H9 (cell line): ENCODE measurements around the gene EID2. TPM values are rescaled to one million over a fixed set of nuclear protein-coding genes. Genes with fewer than 3 reads are reported as not detected.
A peak's percentile ranks its signal among the peaks of the same experiment; 100 is the strongest.

Experiments used
- DNase-seq: peaks from one replicate; pipeline ENCODE4 v3.0.0-alpha.2; 2017
- H2AFZ ChIP-seq: one replicate; pipeline ENCODE4 v1.6.1; 2013; ENCODE audit warnings: mild to moderate bottlenecking, low read length, control low read depth, moderate library complexity
- H2AK5ac ChIP-seq: 2 replicates; pipeline ENCODE4 v1.6.1; 2013; ENCODE audit warnings: low read length, control low read depth, mixed read lengths; ENCODE audit not compliant: insufficient read length
- H2BK120ac ChIP-seq: one replicate; pipeline ENCODE4 v1.6.1; 2013; ENCODE audit warnings: low read depth, mild to moderate bottlenecking, low read length, control low read depth, inconsistent platforms; ENCODE audit not compliant: poor library complexity, severe bottlenecking
- H2BK12ac ChIP-seq: 2 replicates; pipeline ENCODE4 v1.6.1; 2013; ENCODE audit warnings: low read length, control low read depth, mixed read lengths, low read depth; ENCODE audit not compliant: insufficient read length
- H2BK15ac ChIP-seq: 2 replicates; pipeline ENCODE4 v1.6.1; 2013; ENCODE audit warnings: low read depth, low read length, control low read depth
- H2BK20ac ChIP-seq: one replicate; pipeline ENCODE4 v1.6.1; 2013; ENCODE audit warnings: low read depth, mild to moderate bottlenecking, low read length, control low read depth, inconsistent platforms; ENCODE audit not compliant: poor library complexity, severe bottlenecking
- H2BK5ac ChIP-seq: 2 replicates; pipeline ENCODE4 v1.6.1; 2013; ENCODE audit warnings: low read length, control low read depth, mixed read lengths; ENCODE audit not compliant: insufficient read length
- H3K14ac ChIP-seq: 2 replicates; pipeline ENCODE4 v1.6.1; 2013; ENCODE audit warnings: low read length, control low read depth; ENCODE audit not compliant: insufficient read depth
- H3K18ac ChIP-seq: 2 replicates; pipeline ENCODE4 v1.6.1; 2013; ENCODE audit warnings: low read depth, mild to moderate bottlenecking, mixed read lengths, low read length, control low read depth; ENCODE audit not compliant: insufficient read length
- H3K23ac ChIP-seq: 2 replicates; pipeline ENCODE4 v1.6.1; 2013; ENCODE audit warnings: low read length, control low read depth, mixed read lengths, low read depth; ENCODE audit not compliant: insufficient read length
- H3K23me2 ChIP-seq: 2 replicates; pipeline ENCODE4 v1.6.1; 2013; ENCODE audit warnings: low read depth, mild to moderate bottlenecking, mixed read lengths, low read length, control low read depth; ENCODE audit not compliant: insufficient read length, poor library complexity, severe bottlenecking
- H3K27ac ChIP-seq: 2 replicates; pipeline ENCODE4 v1.5.1; 2013; ENCODE audit warnings: low read length, control low read depth, mixed read lengths, low read depth; ENCODE audit not compliant: insufficient read length
- H3K27me3 ChIP-seq: 2 replicates; pipeline ENCODE4 v1.6.1; 2013; ENCODE audit warnings: low read length, control low read depth, inconsistent platforms; ENCODE audit not compliant: insufficient read depth
- H3K4ac ChIP-seq: 2 replicates; pipeline ENCODE4 v1.6.1; 2013; ENCODE audit warnings: low read depth, mild to moderate bottlenecking, control low read depth, inconsistent platforms, low read length, moderate library complexity
- H3K4me1 ChIP-seq: 2 replicates; pipeline ENCODE4 v1.6.1; 2013; ENCODE audit warnings: low read length, control low read depth, inconsistent platforms; ENCODE audit not compliant: insufficient read depth
- H3K4me2 ChIP-seq: 2 replicates; pipeline ENCODE4 v1.6.1; 2013; ENCODE audit warnings: low read length, control low read depth, mixed read lengths; ENCODE audit not compliant: insufficient read length, insufficient read depth
- H3K56ac ChIP-seq: 2 replicates; pipeline ENCODE4 v1.6.1; 2013; ENCODE audit warnings: low read depth, mild to moderate bottlenecking, mixed read lengths, low read length, control low read depth; ENCODE audit not compliant: insufficient read length
- H3K79me1 ChIP-seq: 2 replicates; pipeline ENCODE4 v1.6.1; 2013; ENCODE audit warnings: low read depth, mild to moderate bottlenecking, moderate library complexity, low read length, control low read depth, inconsistent platforms; ENCODE audit not compliant: insufficient read depth, poor library complexity, severe bottlenecking
- H3K79me2 ChIP-seq: 2 replicates; pipeline ENCODE4 v1.6.1; 2013; ENCODE audit warnings: low read length, control low read depth, inconsistent platforms; ENCODE audit not compliant: insufficient read depth
- H3K9ac ChIP-seq: 2 replicates; pipeline ENCODE4 v1.6.1; 2013; ENCODE audit warnings: low read length, control low read depth, mixed read lengths; ENCODE audit not compliant: insufficient read length; ENCODE audit errors: extremely low read depth
- H3K9me3 ChIP-seq: one replicate; pipeline ENCODE4 v1.6.1; 2013; ENCODE audit warnings: low read depth, low read length, inconsistent platforms; ENCODE audit not compliant: control insufficient read depth
- H3T11ph ChIP-seq: one replicate; pipeline ENCODE4 v1.6.1; 2013; ENCODE audit warnings: mild to moderate bottlenecking, low read length, control low read depth, inconsistent platforms
- H4K20me1 ChIP-seq: one replicate; pipeline ENCODE4 v1.6.1; 2013; ENCODE audit not compliant: control insufficient read depth, insufficient read length, insufficient read depth
- H4K5ac ChIP-seq: 2 replicates; pipeline ENCODE4 v1.6.1; 2013; ENCODE audit warnings: low read depth, mild to moderate bottlenecking, mixed read lengths, low read length, control low read depth; ENCODE audit not compliant: insufficient read length
- H4K8ac ChIP-seq: replicated peaks from 2 replicates; pipeline ENCODE4 v1.6.1; 2013; ENCODE audit warnings: low read length, control low read depth, mixed read lengths, low read depth; ENCODE audit not compliant: insufficient read length
- H4K91ac ChIP-seq: 2 replicates; pipeline ENCODE4 v1.6.1; 2013; ENCODE audit warnings: low read depth, mild to moderate bottlenecking, moderate library complexity, mixed read lengths, low read length, control low read depth; ENCODE audit not compliant: insufficient read length
- H3K27ac Mint-ChIP-seq, 3 experiments: 2 replicates in 2 of 3; 3 replicates in 1 of 3; pipeline ENCODE4 v1.8.0; 2020 to 2021; ENCODE audit warnings: mixed read lengths in 3 of 3, mild to moderate bottlenecking in 1 of 3, moderate library complexity in 1 of 3
- H3K27me3 Mint-ChIP-seq: 2 replicates; pipeline ENCODE4 v1.8.0; 2021; ENCODE audit warnings: low read depth, mild to moderate bottlenecking, moderate library complexity, mixed read lengths
- H3K36me3 Mint-ChIP-seq, 3 experiments: 2 replicates in 2 of 3; 3 replicates in 1 of 3; pipeline ENCODE4 v1.8.0; 2020 to 2021; ENCODE audit warnings: low read depth in 3 of 3, mixed read lengths in 3 of 3; ENCODE audit not compliant: insufficient read depth in 1 of 3
- H3K4me1 Mint-ChIP-seq, 2 experiments: 2 replicates each; pipeline ENCODE4 v1.8.0; 2020; ENCODE audit warnings: mixed read lengths in 2 of 2
- H3K4me3 Mint-ChIP-seq, 2 experiments: 2 replicates in 1 of 2; 3 replicates in 1 of 2; pipeline ENCODE4 v1.8.0; 2020 to 2021; ENCODE audit warnings: mild to moderate bottlenecking in 2 of 2, mixed read lengths in 2 of 2, moderate library complexity in 1 of 2
- H3K9me3 Mint-ChIP-seq, 2 experiments: 2 replicates in 1 of 2; 3 replicates in 1 of 2; pipeline ENCODE4 v1.8.0; 2020; ENCODE audit warnings: mild to moderate bottlenecking in 2 of 2, mixed read lengths in 2 of 2, moderate library complexity in 1 of 2
- WGBS: extraction: QIAGEN DNeasy Blood & Tissue Kit; methylation state at CpG from one replicate; pipeline ENCODE4 v1.1.7; 2013; ENCODE audit warnings: missing lambda C conversion rate, low lambda C conversion rate, mixed read lengths; ENCODE audit not compliant: insufficient read length; ENCODE audit errors: extremely low coverage; 5-methylcytosine and 5-hydroxymethylcytosine counted together
- total RNA-seq: library from RNA; stranded (reverse); gene quantifications from 2 replicates; pipeline ENCODE4 v1.2.1, GENCODE V29; 2021
- TF ChIP-seq, protein P1 (sequence below): fragments of 200-600 bp; sonication (generic); conservative IDR thresholded peaks from 3 replicates; pipeline ENCODE4 v1.8.0; 2021; ENCODE audit warnings: antibody characterized with exemption, mild to moderate bottlenecking

EID2 gene
- total RNA-seq, 1 experiment from 2014 or later: 18.8 TPM

DNA sequence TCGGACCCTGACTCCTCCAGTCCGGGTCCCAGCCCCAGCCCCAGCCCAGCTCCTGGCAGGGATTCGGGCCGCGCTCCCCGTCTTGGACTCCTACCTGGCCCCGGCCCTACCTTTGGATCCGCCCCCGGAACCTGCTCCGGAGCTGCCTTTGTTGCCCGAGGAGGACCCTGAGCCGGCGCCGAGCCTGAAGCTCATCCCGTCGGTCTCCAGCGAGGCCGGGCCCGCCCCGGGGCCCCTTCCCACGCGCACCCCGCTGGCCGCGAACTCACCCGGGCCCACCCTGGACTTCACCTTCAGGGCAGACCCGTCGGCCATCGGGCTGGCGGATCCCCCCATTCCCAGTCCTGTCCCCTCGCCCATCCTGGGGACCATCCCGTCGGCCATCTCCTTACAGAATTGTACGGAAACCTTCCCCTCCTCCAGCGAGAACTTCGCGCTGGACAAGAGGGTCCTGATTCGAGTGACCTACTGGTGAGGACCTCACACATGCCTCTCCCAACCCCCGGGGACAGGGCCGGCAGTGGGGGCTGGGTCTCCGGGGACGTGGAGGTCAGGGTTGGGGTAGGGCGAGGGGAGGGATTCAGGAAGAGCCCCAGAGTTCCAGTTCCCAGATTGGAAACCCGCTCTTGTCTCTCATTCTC, 24.3 kb downstream of the EID2 start:
- peak overlapping the region; percentile 47 for H3K14ac ChIP-seq
- no peak overlapping the region for H4K8ac ChIP-seq
- no peaks in the 10 kb centered on the region; the same call in 1 of the 2 replicates for H3K79me2 ChIP-seq
- H2BK5ac ChIP-seq: no peak overlapping the region
- H3K27me3 ChIP-seq: no peaks in the 10 kb centered on the region
- Mint-ChIP-seq H3K36me3 (peaks cover 9 to 17% (median 16%) of the 10 kb centered on the region in 3 experiments; a peak in 6 of 7 replicates), H3K27me3 (peaks cover 48% of the 10 kb centered on the region), H3K9me3 (no peaks in the 10 kb centered on the region; a peak in 1 of 5 replicates), H3K4me3 (peak overlapping the region; percentile 88 to 90), H3K4me1 (peaks cover 26 to 27% of the 10 kb centered on the region in 2 experiments), H3K27ac (peak overlapping the region in 2 of 3 experiments; percentile 86 to 93; a peak in 3 of 7 replicates)
- H3K18ac ChIP-seq: peak overlapping the region; percentile 37
- TF ChIP-seq, protein P1, sequence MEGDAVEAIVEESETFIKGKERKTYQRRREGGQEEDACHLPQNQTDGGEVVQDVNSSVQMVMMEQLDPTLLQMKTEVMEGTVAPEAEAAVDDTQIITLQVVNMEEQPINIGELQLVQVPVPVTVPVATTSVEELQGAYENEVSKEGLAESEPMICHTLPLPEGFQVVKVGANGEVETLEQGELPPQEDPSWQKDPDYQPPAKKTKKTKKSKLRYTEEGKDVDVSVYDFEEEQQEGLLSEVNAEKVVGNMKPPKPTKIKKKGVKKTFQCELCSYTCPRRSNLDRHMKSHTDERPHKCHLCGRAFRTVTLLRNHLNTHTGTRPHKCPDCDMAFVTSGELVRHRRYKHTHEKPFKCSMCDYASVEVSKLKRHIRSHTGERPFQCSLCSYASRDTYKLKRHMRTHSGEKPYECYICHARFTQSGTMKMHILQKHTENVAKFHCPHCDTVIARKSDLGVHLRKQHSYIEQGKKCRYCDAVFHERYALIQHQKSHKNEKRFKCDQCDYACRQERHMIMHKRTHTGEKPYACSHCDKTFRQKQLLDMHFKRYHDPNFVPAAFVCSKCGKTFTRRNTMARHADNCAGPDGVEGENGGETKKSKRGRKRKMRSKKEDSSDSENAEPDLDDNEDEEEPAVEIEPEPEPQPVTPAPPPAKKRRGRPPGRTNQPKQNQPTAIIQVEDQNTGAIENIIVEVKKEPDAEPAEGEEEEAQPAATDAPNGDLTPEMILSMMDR: no peak
- no CpG with 5 or more reads among the region's 44 CpGs for WGBS
- H3K4me1 ChIP-seq: peaks cover 3% of the 10 kb centered on the region; the same call in 1 of the 2 replicates
- H4K5ac ChIP-seq: no peak overlapping the region
- no peak overlapping the region for H3K23ac ChIP-seq
- H3K27ac ChIP-seq: no peak overlapping the region
- H3K4ac ChIP-seq: no peak overlapping the region
- H4K20me1 ChIP-seq: no peaks in the 10 kb centered on the region
- peaks cover 10% of the 10 kb centered on the region for H3K23me2 ChIP-seq
- H2BK15ac ChIP-seq: no peak overlapping the region
- DNase-seq: no peak
- no peak overlapping the region for H2BK120ac ChIP-seq
- H3K4me2 ChIP-seq: peak overlapping the region; percentile 33
- H2BK20ac ChIP-seq: no peak overlapping the region
- no peak overlapping the region for H4K91ac ChIP-seq
- no peaks in the 10 kb centered on the region for H3K9me3 ChIP-seq
- no peak overlapping the region for H3T11ph ChIP-seq
- H3K9ac ChIP-seq: peak overlapping the region; percentile 69
- no peak overlapping the region for H2BK12ac ChIP-seq
- peaks cover 4% of the 10 kb centered on the region for H3K79me1 ChIP-seq
- no peak overlapping the region for H3K56ac ChIP-seq
- H2AFZ ChIP-seq: no peak overlapping the region
- H2AK5ac ChIP-seq: no peak overlapping the region
